Measurements from ENCODE around the gene SPAG17.

The SPAG17 gene

GRCh38 chr1:118118873-118119463, 66.1 kb downstream of the SPAG17 start:
- H3K4me3 ChIP-seq (ENCODE audit: low read length): no peak overlapping the region
- TF ChIP-seq ZNF274 (IDR thresholded peaks at IDR 0.05; ENCODE audit: low read depth, low read length): no peak

GRCh38 chr1:118118469-118118868, 66.6 kb downstream of the SPAG17 start:
- no peak overlapping the region for H3K4me3 ChIP-seq (ENCODE audit: low read length)
- no peak for TF ChIP-seq ZNF274 (IDR thresholded peaks at IDR 0.05; ENCODE audit: low read depth, low read length)

- H3K4me3 ChIP-seq (ENCODE audit: low read length): no peak overlapping the region
- no peak for TF ChIP-seq ZNF274 (IDR thresholded peaks at IDR 0.05; ENCODE audit: low read depth, low read length)
Observed at GRCh38 chr1:118117521-118117920, 67.5 kb downstream of the SPAG17 start.

GRCh38 chr1:118116909-118117308, 68.1 kb downstream of the SPAG17 start:
- TF ChIP-seq ZNF274 (IDR thresholded peaks at IDR 0.05; ENCODE audit: low read depth, low read length): no peak
- H3K4me3 ChIP-seq (ENCODE audit: low read length): no peak overlapping the region

GRCh38 chr1:118116401-118116800, 68.6 kb downstream of the SPAG17 start:
- H3K4me3 ChIP-seq (ENCODE audit: low read length): no peak overlapping the region
- no peak for TF ChIP-seq ZNF274 (IDR thresholded peaks at IDR 0.05; ENCODE audit: low read depth, low read length)

- no peak overlapping the region for H3K4me3 ChIP-seq (ENCODE audit: low read length)
- no peak for TF ChIP-seq ZNF274 (IDR thresholded peaks at IDR 0.05; ENCODE audit: low read depth, low read length)
Observed at GRCh38 chr1:118115567-118116295, 69.3 kb downstream of the SPAG17 start.

- H3K4me3 ChIP-seq (ENCODE audit: low read length): no peak overlapping the region
- TF ChIP-seq ZNF274 (IDR thresholded peaks at IDR 0.05; ENCODE audit: low read depth, low read length): no peak
Observed at GRCh38 chr1:118113261-118113660, 71.8 kb downstream of the SPAG17 start.

- no peak for TF ChIP-seq ZNF274 (IDR thresholded peaks at IDR 0.05; ENCODE audit: low read depth, low read length)
- H3K4me3 ChIP-seq (ENCODE audit: low read length): no peak overlapping the region
Observed at GRCh38 chr1:118110580-118110979, 74.4 kb downstream of the SPAG17 start.

GRCh38 chr1:118104951-118105350, 80.1 kb downstream of the SPAG17 start:
- no peak for TF ChIP-seq ZNF274 (IDR thresholded peaks at IDR 0.05; ENCODE audit: low read depth, low read length)
- no peak overlapping the region for H3K4me3 ChIP-seq (ENCODE audit: low read length)

- TF ChIP-seq ZNF274 (IDR thresholded peaks at IDR 0.05; ENCODE audit: low read depth, low read length): no peak
Observed at GRCh38 chr1:118102445-118102844, 82.6 kb downstream of the SPAG17 start.

GRCh38 chr1:118101999-118102398, 83.0 kb downstream of the SPAG17 start:
- no peak for TF ChIP-seq ZNF274 (IDR thresholded peaks at IDR 0.05; ENCODE audit: low read depth, low read length)
- H3K4me3 ChIP-seq (ENCODE audit: low read length): no peak overlapping the region

More at GRCh38 chr1:118102445-118102844, 82.6 kb downstream of the SPAG17 start:
- H3K4me3 ChIP-seq (ENCODE audit: low read length): no peak overlapping the region

- no peak for TF ChIP-seq ZNF274 (IDR thresholded peaks at IDR 0.05; ENCODE audit: low read depth, low read length)
Observed at GRCh38 chr1:118101515-118101844, 83.5 kb downstream of the SPAG17 start.

GRCh38 chr1:118100686-118101514, 84.1 kb downstream of the SPAG17 start:
- no peak for TF ChIP-seq ZNF274 (IDR thresholded peaks at IDR 0.05; ENCODE audit: low read depth, low read length)
- no peak overlapping the region for H3K4me3 ChIP-seq (ENCODE audit: low read length)

More at GRCh38 chr1:118101515-118101844, 83.5 kb downstream of the SPAG17 start:
- H3K4me3 ChIP-seq (ENCODE audit: low read length): no peak overlapping the region

GRCh38 chr1:118099686-118100085, 85.3 kb downstream of the SPAG17 start:
- no peak overlapping the region for H3K4me3 ChIP-seq (ENCODE audit: low read length)
- TF ChIP-seq ZNF274 (IDR thresholded peaks at IDR 0.05; ENCODE audit: low read depth, low read length): no peak

All from GM08714 (cell line).